Liver (tissue), 3 donors: Measurements from ENCODE around the gene RASSF6.

Source experiments
- GABPA ChIP-seq, 2 donors: IDR thresholded peaks in 1 of 2; conservative IDR thresholded peaks in 1 of 2; 2 replicates each; pipeline ENCODE4 v1.6.1; 2016; ENCODE audit warnings: antibody characterized with exemption in 2 of 2, mild to moderate bottlenecking in 1 of 2, moderate library complexity in 1 of 2
- JUND ChIP-seq, 2 donors: IDR thresholded peaks; 2 replicates each; pipeline ENCODE4 v1.6.1; 2016; ENCODE audit warnings: antibody characterized with exemption in 2 of 2
- YY1 ChIP-seq: IDR thresholded peaks from 2 replicates; pipeline ENCODE4 v1.6.1; 2016; ENCODE audit warnings: antibody characterized with exemption, mild to moderate bottlenecking
- TF ChIP-seq, protein P1 (sequence below): fragments of 150-350 bp; IDR thresholded peaks from 2 replicates; pipeline ENCODE4 v1.5.1; 2017; ENCODE audit warnings: improper control_type of control experiment, low read depth, low read length; ENCODE audit not compliant: missing input control
- TF ChIP-seq, protein P2 (sequence below): IDR thresholded peaks from 2 replicates; pipeline ENCODE4 v1.6.1; 2016; ENCODE audit warnings: antibody characterized with exemption, mild to moderate bottlenecking
- donor health status: healthy.
- donor health status: healthy.

DNA sequence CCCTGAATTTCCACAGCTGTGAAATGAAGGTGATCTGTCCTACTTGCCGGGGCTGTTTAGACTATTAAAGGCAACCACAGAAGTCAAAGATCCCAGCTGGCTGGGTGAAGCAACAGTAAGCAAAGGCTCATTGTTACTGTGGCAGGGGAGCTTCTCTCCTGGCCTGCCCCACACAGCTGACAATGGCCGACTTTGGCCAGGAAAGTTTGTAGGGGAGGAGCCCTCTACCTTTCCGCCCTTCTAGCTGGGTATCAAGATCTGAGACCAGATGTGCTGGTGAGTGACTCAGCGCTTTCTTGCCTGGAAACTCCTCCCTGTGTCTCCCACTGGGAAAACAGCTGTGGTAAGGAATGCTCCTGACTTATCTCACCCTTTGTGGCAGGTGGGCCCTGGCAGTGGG, 21.1 kb downstream of the RASSF6 start:
- TF ChIP-seq GABPA (IDR thresholded peaks at IDR 0.05 in 1 of 2, conservative IDR thresholded peaks at IDR 0.05 in 1 of 2), result no peak
- no peak for TF ChIP-seq YY1
- TF ChIP-seq, protein P1, sequence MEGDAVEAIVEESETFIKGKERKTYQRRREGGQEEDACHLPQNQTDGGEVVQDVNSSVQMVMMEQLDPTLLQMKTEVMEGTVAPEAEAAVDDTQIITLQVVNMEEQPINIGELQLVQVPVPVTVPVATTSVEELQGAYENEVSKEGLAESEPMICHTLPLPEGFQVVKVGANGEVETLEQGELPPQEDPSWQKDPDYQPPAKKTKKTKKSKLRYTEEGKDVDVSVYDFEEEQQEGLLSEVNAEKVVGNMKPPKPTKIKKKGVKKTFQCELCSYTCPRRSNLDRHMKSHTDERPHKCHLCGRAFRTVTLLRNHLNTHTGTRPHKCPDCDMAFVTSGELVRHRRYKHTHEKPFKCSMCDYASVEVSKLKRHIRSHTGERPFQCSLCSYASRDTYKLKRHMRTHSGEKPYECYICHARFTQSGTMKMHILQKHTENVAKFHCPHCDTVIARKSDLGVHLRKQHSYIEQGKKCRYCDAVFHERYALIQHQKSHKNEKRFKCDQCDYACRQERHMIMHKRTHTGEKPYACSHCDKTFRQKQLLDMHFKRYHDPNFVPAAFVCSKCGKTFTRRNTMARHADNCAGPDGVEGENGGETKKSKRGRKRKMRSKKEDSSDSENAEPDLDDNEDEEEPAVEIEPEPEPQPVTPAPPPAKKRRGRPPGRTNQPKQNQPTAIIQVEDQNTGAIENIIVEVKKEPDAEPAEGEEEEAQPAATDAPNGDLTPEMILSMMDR, result no peak
- no peak for TF ChIP-seq JUND (IDR thresholded peaks at IDR 0.05)
- TF ChIP-seq, protein P2, sequence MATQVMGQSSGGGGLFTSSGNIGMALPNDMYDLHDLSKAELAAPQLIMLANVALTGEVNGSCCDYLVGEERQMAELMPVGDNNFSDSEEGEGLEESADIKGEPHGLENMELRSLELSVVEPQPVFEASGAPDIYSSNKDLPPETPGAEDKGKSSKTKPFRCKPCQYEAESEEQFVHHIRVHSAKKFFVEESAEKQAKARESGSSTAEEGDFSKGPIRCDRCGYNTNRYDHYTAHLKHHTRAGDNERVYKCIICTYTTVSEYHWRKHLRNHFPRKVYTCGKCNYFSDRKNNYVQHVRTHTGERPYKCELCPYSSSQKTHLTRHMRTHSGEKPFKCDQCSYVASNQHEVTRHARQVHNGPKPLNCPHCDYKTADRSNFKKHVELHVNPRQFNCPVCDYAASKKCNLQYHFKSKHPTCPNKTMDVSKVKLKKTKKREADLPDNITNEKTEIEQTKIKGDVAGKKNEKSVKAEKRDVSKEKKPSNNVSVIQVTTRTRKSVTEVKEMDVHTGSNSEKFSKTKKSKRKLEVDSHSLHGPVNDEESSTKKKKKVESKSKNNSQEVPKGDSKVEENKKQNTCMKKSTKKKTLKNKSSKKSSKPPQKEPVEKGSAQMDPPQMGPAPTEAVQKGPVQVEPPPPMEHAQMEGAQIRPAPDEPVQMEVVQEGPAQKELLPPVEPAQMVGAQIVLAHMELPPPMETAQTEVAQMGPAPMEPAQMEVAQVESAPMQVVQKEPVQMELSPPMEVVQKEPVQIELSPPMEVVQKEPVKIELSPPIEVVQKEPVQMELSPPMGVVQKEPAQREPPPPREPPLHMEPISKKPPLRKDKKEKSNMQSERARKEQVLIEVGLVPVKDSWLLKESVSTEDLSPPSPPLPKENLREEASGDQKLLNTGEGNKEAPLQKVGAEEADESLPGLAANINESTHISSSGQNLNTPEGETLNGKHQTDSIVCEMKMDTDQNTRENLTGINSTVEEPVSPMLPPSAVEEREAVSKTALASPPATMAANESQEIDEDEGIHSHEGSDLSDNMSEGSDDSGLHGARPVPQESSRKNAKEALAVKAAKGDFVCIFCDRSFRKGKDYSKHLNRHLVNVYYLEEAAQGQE, result no peak
